Stimulated activated CD8-positive, alpha-beta memory T cell treated with anti-CD3 and anti-CD28 coated beads, Interleukin-4, amount 100 ng/mL, for 24 hours (primary cell): ENCODE data around the gene SPINT2.
"Not testable (repeated sequence)": the region's sequence is repeated elsewhere in the genome, so short reads cannot be mapped to it uniquely, and the experiment has no call there.

ENCODE experiments used
- DNase-seq: peaks from one replicate; pipeline ENCODE4 v3.0.0-alpha.2; 2020; ENCODE audit warnings: low read depth

The SPINT2 gene

DNA sequence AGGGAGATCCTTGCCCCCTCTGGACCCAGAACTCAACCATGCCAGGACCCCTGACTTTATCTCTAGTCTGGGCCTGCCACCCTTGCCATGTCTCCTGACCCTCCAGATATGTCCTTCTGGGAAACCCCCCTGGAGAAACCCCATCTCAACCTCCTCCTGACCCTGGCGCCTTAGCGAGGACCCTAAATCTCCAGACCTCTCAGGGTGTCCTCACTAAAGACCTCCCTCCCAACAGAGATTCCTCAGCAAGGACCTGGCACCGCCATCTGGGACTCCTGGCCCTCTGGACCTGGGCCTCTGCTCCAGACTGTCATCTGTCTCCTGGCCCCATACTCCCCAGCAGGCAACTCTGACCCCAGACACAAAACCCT, 56.6 kb downstream of the SPINT2 start:
- no peak for DNase-seq

DNA sequence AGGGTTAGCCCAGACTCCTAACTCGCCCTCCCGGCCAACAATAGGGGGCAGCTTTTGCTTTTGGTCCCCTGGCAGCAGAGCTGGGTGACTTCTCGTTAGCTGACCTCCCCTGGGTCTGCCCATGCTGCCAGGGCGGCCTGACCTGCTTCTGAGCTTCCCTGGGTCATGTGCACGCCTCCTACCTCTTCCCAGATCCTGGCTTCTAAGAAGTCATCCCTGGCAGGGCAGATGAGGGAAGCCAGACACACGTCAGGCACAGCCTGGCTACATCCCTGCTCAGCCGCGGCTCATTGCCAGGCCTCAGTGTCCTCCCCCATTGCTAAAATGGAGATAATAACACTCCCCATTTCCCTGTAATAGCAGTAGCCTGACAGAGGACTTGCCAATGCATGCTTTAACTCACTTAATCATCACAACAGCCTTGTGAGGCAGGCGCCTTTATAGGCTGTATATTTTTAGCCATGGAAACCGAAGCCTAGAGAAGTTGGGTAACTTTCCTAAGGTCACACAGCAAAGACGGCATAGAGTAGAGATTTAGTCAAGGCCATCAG, 57.3 kb downstream of the SPINT2 start:
- no peak for DNase-seq

DNA sequence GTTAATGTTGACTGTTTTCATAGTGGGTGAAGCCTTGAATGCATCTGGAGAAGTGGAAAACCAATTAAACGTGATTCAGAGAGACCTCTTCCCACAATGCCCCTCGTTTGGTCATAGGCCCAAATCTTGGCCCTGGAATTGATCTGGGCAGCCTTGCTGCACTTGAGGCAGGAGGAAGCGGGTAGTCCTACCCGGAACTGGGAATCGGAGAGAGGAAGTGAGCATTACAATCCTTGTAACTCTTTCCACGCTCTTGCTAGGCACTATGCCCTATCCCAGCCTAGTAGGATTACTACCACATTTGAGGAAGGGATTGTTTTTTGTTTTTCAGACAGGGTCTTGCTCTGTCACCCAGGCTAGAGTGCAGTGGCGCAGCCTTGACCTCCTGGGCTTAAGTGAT, 58.9 kb downstream of the SPINT2 start:
- DNase-seq: no peak

DNA sequence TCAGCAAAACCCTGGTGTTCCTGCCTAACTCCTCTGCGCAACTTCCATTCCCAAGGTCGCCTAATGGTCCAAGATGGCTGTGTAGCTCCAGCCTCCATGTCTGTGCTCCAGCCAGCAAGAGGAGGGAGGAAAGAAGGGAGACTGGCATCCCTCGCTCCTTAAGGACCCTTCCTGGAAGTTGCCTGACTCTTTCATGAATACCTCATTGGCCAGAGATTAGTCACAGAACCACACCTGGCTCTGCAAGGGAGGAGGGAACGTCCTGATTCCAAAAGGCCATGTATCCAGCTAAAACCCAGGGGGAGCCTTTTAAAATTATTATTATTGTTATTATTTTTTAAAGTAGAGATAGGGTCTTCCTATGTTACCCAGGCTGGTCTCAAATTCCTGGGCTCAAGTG, 60.1 kb downstream of the SPINT2 start:
- DNase-seq: no peak

DNA sequence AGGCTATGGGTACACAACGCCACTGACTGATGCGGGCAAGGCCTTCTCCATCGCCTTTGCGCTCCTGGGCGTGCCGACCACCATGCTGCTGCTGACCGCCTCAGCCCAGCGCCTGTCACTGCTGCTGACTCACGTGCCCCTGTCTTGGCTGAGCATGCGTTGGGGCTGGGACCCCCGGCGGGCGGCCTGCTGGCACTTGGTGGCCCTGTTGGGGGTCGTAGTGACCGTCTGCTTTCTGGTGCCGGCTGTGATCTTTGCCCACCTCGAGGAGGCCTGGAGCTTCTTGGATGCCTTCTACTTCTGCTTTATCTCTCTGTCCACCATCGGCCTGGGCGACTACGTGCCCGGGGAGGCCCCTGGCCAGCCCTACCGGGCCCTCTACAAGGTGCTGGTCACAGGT, 62.2 kb downstream of the SPINT2 start:
- no peak for DNase-seq

DNA sequence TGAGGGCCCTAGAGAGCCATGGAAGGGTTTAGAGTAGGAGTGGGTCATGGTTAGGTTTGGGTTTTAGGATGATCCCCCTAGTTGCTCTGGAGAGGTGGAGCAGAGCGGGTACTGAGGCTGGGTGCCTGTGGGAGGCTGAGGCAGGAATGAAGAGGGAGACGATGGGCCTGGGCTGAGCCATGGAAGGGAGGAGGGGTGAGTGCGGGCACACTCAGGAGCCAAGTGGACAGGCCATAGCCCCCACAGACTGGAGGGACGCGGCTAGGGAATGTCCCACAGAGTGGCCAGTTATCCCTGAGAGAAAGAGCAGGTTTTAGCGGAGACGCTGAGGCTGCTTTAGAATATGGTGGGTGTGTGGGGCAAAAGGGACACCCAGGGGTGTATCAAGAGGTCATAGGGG, 65.3 kb downstream of the SPINT2 start:
- no peak for DNase-seq

DNA sequence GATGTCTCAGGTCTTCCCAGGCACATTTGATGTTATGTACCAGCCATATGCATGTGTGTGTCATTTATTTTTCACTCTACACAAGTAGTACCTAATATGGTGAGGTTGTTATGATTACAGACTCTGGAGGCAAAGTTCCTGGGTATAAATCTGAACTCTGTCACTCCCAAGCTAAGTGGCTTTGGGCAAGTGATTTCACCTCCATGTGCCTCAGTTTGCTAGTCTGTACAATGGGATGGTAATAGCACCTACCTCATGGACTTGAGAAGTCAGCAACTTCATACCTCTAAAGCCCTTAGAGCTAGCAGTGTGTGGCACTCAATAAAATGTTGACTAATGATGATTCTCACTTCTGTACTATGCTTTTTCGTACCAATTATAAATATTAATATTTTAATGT, 67.4 kb downstream of the SPINT2 start:
- DNase-seq: no peak

DNA sequence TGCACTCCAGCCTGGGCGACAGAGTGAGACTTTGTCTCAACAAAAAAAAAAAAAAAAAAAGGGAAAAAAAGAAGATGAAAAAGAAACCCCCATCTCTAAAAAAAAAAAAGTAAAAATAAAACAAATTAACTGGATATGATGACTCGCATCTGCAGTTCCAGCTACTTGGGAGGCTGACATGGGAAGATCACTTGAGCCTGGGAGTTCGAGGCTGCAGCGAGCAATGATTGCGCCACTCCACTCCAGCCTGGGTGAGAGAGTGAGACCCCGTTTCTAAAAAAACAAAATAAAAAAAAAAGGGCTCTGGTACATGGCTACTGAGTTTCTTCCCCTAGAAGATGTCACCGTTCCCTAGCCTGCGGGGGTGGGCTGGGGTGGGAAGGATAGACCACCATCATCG, 68.9 kb downstream of the SPINT2 start:
- no peak for DNase-seq

DNA sequence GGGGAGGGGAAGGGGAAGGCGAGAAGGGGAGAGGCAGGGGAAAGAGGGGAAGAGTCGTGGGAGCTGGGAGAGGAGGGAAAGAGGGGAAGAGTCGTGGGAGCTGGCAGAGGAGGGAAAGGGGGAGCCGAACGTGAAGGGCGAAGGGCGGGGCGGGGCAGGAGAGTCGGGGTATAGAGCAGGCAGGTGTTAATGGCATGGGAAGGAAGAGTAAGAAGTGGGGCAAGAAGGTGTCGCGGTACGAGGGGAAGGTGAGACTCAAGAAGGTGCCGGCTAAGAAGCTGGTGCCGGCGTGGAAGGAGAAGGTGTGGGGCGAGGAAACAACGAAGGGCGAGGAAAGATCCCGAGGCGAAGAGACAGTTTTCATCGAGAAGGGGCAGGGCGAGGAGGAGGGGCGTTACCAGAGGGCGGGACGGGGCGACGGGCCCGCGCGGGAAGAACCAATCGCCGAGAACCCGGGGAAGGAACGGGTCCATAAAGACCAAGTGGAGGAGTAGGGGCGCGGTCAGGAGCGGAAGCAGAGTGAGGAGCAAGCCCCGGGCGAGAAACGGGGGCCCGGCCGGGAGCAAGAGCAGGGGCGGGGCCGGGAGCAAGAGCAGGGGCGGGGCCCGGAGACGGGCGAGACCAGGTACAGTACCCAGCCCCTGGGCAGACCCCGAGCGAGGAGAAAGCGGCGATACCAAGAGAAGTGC, 71.7 kb downstream of the SPINT2 start:
- DNase-seq: peak; percentile 89

DNA sequence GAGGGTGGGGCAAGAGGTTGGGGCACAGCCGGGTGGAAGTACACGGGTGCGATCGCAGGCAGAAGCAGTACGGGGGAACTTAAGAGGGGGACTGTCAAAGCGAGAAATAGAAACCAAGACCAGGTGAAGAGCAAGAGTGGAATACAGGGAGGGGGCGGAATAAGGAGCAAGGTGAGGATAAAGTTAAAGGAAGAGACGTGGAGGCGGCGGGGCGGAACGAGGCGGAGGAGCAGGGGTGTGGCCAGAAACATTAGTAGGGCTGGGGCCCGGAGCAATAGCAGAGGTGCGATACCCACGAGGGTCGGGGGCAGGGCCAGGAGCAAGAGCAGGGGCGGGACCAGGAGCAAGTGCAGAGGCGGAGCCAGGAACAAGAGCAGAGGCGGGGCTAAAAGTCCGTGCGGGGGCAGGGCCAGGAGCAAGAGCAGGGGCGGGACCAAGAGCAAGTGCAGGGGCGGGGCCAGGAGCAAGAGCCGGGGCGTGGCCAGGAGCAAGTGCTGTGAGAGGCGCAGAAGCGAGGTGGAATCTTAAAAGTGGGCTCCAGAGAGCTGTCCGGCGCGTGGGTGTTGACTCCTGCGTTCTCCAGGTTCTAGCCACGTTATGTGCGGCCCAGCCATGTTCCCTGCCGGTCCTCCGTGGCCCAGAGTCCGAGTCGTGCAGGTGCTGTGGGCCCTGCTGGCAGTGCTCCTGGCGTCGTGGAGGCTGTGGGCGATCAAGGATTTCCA, 72.4 kb downstream of the SPINT2 start:
- DNase-seq: peak; percentile 86

DNA sequence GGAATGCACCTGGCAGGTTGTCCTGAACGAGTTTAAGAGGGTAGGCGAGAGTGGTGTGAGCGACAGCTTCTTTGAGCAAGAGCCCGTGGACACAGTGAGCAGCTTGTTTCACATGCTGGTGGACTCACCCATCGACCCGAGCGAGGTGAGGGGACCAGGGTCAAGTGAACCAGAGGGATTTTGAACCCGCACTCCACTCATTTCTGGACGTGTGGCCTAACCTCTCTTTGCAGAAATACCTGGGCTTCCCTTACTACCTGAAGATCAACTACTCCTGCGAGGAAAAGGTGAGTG, 72.9 kb downstream of the SPINT2 start:
- no peak for DNase-seq

DNA sequence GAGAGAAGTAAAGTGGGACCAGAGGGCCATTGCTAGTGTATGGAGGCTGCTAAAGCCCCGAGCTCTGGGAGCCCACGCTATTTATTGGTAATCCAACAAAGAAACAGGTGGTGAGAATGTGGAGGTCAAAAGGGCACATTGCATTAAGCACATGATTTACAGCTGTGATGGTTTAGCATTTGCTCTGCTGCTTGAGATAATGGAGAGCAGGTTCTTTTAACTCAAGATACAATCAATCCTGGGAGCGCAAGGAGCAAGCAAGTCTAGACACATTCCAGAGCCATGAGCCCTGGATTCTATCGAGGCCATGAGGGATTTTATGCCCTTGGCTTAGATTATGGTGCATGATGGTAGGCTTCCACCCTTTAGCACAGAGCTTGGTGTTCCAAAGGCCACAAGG, 74.6 kb downstream of the SPINT2 start:
- DNase-seq: not testable (repeated sequence)

DNA sequence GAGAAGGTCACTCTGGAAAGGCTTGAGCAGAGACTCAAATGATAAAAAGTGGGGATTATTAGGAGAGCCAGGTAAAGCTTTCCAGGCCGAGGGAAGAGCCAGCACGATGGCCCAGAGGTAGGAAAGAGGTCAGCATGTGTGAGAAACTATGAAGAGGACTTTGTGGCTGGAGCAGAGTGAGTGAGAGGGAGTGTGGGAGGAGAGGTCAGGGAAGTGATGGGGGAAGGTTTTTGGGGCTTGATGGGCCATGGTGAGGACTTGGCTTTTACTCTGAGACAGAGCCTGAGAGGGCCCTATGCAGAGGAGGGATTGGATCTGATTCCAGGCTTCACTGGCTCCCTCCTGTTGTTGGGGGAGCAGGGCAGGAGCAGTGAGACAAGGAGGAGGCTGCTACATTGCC, 76.6 kb downstream of the SPINT2 start:
- DNase-seq: no peak
